Activated naive CD8-positive, alpha-beta T cell treated with anti-CD3 and anti-CD28 coated beads for 36 hours (primary cell): ENCODE measurements around the gene FNDC1. TPM values are rescaled to one million over a fixed set of nuclear protein-coding genes. Genes with fewer than 3 reads are reported as not detected.

Experiments
- DNase-seq: peaks from one replicate; pipeline ENCODE4 v3.0.0; 2021
- H3K27ac Mint-ChIP-seq: one replicate; pipeline ENCODE4 v1.8.0; 2022; ENCODE audit warnings: mild to moderate bottlenecking, moderate library complexity, mixed read lengths
- H3K27me3 Mint-ChIP-seq: one replicate; pipeline ENCODE4 v1.8.0; 2022; ENCODE audit warnings: mild to moderate bottlenecking, mixed read lengths
- H3K36me3 Mint-ChIP-seq: one replicate; pipeline ENCODE4 v1.8.0; 2021; ENCODE audit warnings: mild to moderate bottlenecking, mixed read lengths
- H3K4me1 Mint-ChIP-seq: one replicate; pipeline ENCODE4 v1.8.0; 2021; ENCODE audit warnings: mixed read lengths
- H3K4me3 Mint-ChIP-seq: one replicate; pipeline ENCODE4 v1.8.0; 2022; ENCODE audit warnings: mild to moderate bottlenecking, moderate library complexity, mixed read lengths
- H3K9me3 Mint-ChIP-seq: one replicate; pipeline ENCODE4 v1.8.0; 2022; ENCODE audit warnings: mixed read lengths
- total RNA-seq, 2 experiments: library from RNA; stranded (reverse); gene quantifications; one replicate each; pipeline ENCODE4 v1.2.3, GENCODE V29; 2021

Gene FNDC1
- total RNA-seq, 2 experiments from 2014 or later = 0.04 TPM; not detected in 1

GRCh38 chr6:159249752-159250151 lies 80.6 kb downstream of the FNDC1 start:
- H3K9me3 Mint-ChIP-seq = peaks cover 3% of the 10 kb centered on the region
- H3K36me3 Mint-ChIP-seq = no peaks in the 10 kb centered on the region
- no peak overlapping the region for H3K27ac Mint-ChIP-seq
- no peak for DNase-seq
- no peaks in the 10 kb centered on the region for H3K4me1 Mint-ChIP-seq
- H3K27me3 Mint-ChIP-seq = peaks cover 6% of the 10 kb centered on the region
- H3K4me3 Mint-ChIP-seq = no peak overlapping the region

- DNase-seq = no peak
- Mint-ChIP-seq H3K27ac (no peak overlapping the region), H3K4me1 (no peaks in the 10 kb centered on the region), H3K36me3 (no peaks in the 10 kb centered on the region), H3K9me3 (peaks cover 2% of the 10 kb centered on the region), H3K27me3 (peaks cover 6% of the 10 kb centered on the region), H3K4me3 (no peak overlapping the region)
Measured at GRCh38 chr6:159250633-159251032, 81.4 kb downstream of the FNDC1 start.

GRCh38 chr6:159252955-159253508 lies 83.8 kb downstream of the FNDC1 start:
- DNase-seq = no peak
- peaks cover 6% of the 10 kb centered on the region for H3K27me3 Mint-ChIP-seq

DNA sequence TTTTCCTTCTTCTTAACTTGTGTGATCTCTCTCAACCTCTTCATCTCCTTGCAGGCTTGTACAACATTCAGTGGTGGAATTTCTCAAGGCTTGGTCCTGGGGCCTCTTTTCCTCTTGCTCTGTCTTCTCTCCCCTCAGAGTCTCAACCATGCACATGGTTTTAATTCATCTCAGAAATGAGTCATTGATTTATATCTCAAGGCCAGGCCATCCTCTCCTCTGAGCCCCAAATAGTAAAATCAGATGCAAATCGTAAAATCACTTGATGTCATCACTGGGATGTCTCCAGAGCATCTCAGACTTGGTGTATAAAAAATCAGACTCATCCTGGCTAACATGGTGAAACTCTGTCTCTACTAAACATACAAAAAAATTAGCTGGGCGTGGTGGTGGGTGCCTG lies 85.0 kb downstream of the FNDC1 start:
- H3K4me1 Mint-ChIP-seq = no peaks in the 10 kb centered on the region
- no peaks in the 10 kb centered on the region for H3K9me3 Mint-ChIP-seq
- H3K36me3 Mint-ChIP-seq = no peaks in the 10 kb centered on the region
- H3K27ac Mint-ChIP-seq = no peak overlapping the region
- peaks cover 6% of the 10 kb centered on the region for H3K27me3 Mint-ChIP-seq
- DNase-seq = no peak
- H3K4me3 Mint-ChIP-seq = no peak overlapping the region

More at GRCh38 chr6:159252955-159253508, 83.8 kb downstream of the FNDC1 start:
- Mint-ChIP-seq H3K36me3 (no peaks in the 10 kb centered on the region), H3K27ac (no peak overlapping the region), H3K9me3 (no peaks in the 10 kb centered on the region), H3K4me3 (no peak overlapping the region), H3K4me1 (no peaks in the 10 kb centered on the region)

DNA sequence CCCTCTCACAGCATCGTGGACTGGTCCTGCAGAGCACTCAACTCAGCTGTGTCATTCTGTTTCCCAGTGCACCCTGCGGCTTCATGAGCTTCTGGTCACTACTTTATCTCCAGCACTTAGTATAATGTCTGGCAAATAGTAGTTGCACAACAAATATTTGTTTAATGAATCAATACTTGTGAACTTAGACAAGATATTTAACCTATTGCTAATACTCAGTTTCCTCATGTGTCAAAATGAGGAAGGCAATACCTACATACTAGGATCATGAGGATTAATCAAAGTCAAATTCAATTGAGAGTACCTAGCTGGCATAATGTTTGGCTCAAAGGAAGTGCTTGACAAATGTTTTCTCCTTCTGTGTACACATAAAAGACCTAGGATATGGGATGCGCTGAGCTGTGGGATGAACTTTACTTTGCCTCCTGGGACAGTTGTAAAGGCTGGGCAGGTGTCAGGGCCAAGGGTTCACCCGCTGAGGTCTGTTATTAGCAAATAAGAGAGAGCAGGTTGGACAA lies 86.3 kb downstream of the FNDC1 start:
- Mint-ChIP-seq H3K4me3 (no peak overlapping the region), H3K9me3 (no peaks in the 10 kb centered on the region), H3K4me1 (no peaks in the 10 kb centered on the region), H3K36me3 (no peaks in the 10 kb centered on the region), H3K27me3 (peaks cover 6% of the 10 kb centered on the region), H3K27ac (no peak overlapping the region)
- DNase-seq = no peak

- no peak overlapping the region for H3K27ac Mint-ChIP-seq
- DNase-seq = no peak
- H3K4me1 Mint-ChIP-seq = no peaks in the 10 kb centered on the region
Measured at GRCh38 chr6:159256128-159256527, 86.9 kb downstream of the FNDC1 start.

DNA sequence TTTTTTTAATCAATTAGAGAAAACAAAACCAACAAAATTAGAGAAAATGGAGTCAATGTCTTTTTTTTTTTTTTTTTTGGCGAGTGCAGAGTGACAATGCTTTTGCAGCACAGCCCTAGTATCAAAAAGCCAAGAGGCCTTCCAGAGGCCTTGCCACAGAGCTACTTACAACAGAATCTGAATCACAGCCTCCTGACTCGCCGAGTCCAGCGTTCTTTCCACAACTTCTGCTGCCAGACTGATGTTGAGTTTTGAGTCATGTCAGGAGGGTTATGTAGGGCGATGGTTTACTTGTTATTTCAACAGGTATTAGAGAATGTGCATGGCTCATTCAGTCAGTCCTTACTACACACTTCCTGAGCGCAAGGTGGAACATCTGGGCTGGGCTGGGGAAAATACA lies 88.6 kb downstream of the FNDC1 start:
- DNase-seq = no peak
- H3K4me3 Mint-ChIP-seq = no peak overlapping the region
- H3K27me3 Mint-ChIP-seq = peaks cover 3% of the 10 kb centered on the region
- H3K36me3 Mint-ChIP-seq = no peaks in the 10 kb centered on the region
- no peaks in the 10 kb centered on the region for H3K9me3 Mint-ChIP-seq
- no peak overlapping the region for H3K27ac Mint-ChIP-seq
- no peaks in the 10 kb centered on the region for H3K4me1 Mint-ChIP-seq

More at GRCh38 chr6:159256128-159256527, 86.9 kb downstream of the FNDC1 start:
- Mint-ChIP-seq H3K4me3 (no peak overlapping the region), H3K9me3 (no peaks in the 10 kb centered on the region), H3K27me3 (peaks cover 6% of the 10 kb centered on the region), H3K36me3 (no peaks in the 10 kb centered on the region)

GRCh38 chr6:159259441-159260125 lies 90.4 kb downstream of the FNDC1 start:
- no peaks in the 10 kb centered on the region for H3K36me3 Mint-ChIP-seq
- no peak for DNase-seq
- H3K27ac Mint-ChIP-seq = no peak overlapping the region
- H3K27me3 Mint-ChIP-seq = no peaks in the 10 kb centered on the region
- no peaks in the 10 kb centered on the region for H3K9me3 Mint-ChIP-seq
- no peaks in the 10 kb centered on the region for H3K4me1 Mint-ChIP-seq
- no peak overlapping the region for H3K4me3 Mint-ChIP-seq

- H3K36me3 Mint-ChIP-seq = no peaks in the 10 kb centered on the region
- H3K27me3 Mint-ChIP-seq = no peaks in the 10 kb centered on the region
- H3K4me3 Mint-ChIP-seq = no peak overlapping the region
- no peak for DNase-seq
- no peak overlapping the region for H3K27ac Mint-ChIP-seq
- no peaks in the 10 kb centered on the region for H3K4me1 Mint-ChIP-seq
- no peaks in the 10 kb centered on the region for H3K9me3 Mint-ChIP-seq
Measured at GRCh38 chr6:159260208-159260607, 91.0 kb downstream of the FNDC1 start.

- Mint-ChIP-seq H3K27ac (no peak overlapping the region), H3K36me3 (no peaks in the 10 kb centered on the region), H3K27me3 (peaks cover 1% of the 10 kb centered on the region), H3K4me3 (no peak overlapping the region), H3K9me3 (no peaks in the 10 kb centered on the region), H3K4me1 (no peaks in the 10 kb centered on the region)
- no peak for DNase-seq
Measured at GRCh38 chr6:159261995-159262394, 92.8 kb downstream of the FNDC1 start.

- Mint-ChIP-seq H3K36me3 (no peaks in the 10 kb centered on the region), H3K27ac (no peak overlapping the region), H3K4me1 (no peaks in the 10 kb centered on the region), H3K4me3 (no peak overlapping the region), H3K9me3 (no peaks in the 10 kb centered on the region), H3K27me3 (peaks cover 4% of the 10 kb centered on the region)
- no peak for DNase-seq
Measured at GRCh38 chr6:159262586-159262985, 93.4 kb downstream of the FNDC1 start.

GRCh38 chr6:159267165-159267564 lies 98.0 kb downstream of the FNDC1 start:
- H3K4me3 Mint-ChIP-seq = no peak overlapping the region
- H3K27ac Mint-ChIP-seq = no peak overlapping the region
- H3K4me1 Mint-ChIP-seq = no peaks in the 10 kb centered on the region
- no peaks in the 10 kb centered on the region for H3K36me3 Mint-ChIP-seq
- peaks cover 4% of the 10 kb centered on the region for H3K27me3 Mint-ChIP-seq
- no peak for DNase-seq
- no peaks in the 10 kb centered on the region for H3K9me3 Mint-ChIP-seq

- no peak overlapping the region for H3K27ac Mint-ChIP-seq
- H3K36me3 Mint-ChIP-seq = no peaks in the 10 kb centered on the region
- no peak for DNase-seq
- no peaks in the 10 kb centered on the region for H3K9me3 Mint-ChIP-seq
- peaks cover 4% of the 10 kb centered on the region for H3K27me3 Mint-ChIP-seq
- H3K4me1 Mint-ChIP-seq = no peaks in the 10 kb centered on the region
- H3K4me3 Mint-ChIP-seq = no peak overlapping the region
Measured at GRCh38 chr6:159268511-159268910, 99.3 kb downstream of the FNDC1 start.

- H3K9me3 Mint-ChIP-seq = no peaks in the 10 kb centered on the region
- no peak overlapping the region for H3K4me3 Mint-ChIP-seq
- H3K36me3 Mint-ChIP-seq = no peaks in the 10 kb centered on the region
- no peak overlapping the region for H3K27ac Mint-ChIP-seq
- no peaks in the 10 kb centered on the region for H3K4me1 Mint-ChIP-seq
- DNase-seq = no peak
- H3K27me3 Mint-ChIP-seq = peaks cover 14% of the 10 kb centered on the region
Measured at GRCh38 chr6:159271257-159271656, 102.1 kb downstream of the FNDC1 start.

DNA sequence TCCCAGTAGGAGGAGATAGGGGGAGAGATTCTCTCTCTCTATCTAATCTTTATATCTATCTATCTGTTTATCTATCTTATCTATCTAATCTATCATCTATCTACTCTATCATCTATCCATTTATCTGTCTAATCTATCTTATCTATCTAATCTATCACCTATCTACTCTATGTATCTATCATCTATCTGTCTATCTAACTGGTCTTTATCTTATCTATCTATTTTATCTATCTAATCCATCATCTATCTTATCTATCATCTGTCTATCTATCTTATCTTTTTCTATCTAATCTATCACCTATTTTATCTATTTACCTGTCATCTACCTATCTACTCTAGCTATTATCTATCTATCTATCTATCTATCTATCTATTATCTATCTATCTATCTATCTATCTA lies 109.4 kb downstream of the FNDC1 start:
- Mint-ChIP-seq H3K27ac (no peak overlapping the region), H3K4me3 (no peak overlapping the region), H3K36me3 (no peaks in the 10 kb centered on the region), H3K27me3 (peaks cover 16% of the 10 kb centered on the region), H3K9me3 (no peaks in the 10 kb centered on the region), H3K4me1 (no peaks in the 10 kb centered on the region)
- no peak for DNase-seq

DNA sequence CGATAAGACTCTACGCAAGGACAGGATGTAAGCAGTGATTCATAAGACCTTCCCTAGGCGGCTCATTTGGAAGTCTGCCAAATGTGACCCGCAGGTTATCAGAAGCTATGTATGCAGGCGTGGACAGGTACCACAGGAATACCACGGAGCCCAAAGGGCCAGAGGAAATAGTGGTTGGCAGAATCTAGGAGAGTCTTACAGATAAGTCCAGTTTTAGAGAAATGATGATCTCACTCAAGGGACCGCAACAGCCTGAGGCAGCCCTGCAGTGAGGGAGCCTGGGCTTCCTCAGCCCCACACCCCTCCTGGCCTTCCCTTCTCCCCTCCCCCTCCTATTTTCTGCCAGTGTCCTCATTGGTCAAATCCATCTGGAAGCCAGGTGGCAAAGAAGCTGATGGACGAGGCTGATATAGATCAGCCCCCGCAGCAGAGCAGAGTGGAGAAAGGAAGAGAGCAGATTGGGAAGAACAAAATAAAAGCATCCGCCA lies 110.6 kb downstream of the FNDC1 start:
- H3K36me3 Mint-ChIP-seq = no peaks in the 10 kb centered on the region
- DNase-seq = no peak
- H3K4me1 Mint-ChIP-seq = no peaks in the 10 kb centered on the region
- H3K9me3 Mint-ChIP-seq = no peaks in the 10 kb centered on the region
- no peak overlapping the region for H3K27ac Mint-ChIP-seq
- no peak overlapping the region for H3K4me3 Mint-ChIP-seq
- H3K27me3 Mint-ChIP-seq = peaks cover 16% of the 10 kb centered on the region
